ENCODE data around the gene BCLAF1.

DNA sequence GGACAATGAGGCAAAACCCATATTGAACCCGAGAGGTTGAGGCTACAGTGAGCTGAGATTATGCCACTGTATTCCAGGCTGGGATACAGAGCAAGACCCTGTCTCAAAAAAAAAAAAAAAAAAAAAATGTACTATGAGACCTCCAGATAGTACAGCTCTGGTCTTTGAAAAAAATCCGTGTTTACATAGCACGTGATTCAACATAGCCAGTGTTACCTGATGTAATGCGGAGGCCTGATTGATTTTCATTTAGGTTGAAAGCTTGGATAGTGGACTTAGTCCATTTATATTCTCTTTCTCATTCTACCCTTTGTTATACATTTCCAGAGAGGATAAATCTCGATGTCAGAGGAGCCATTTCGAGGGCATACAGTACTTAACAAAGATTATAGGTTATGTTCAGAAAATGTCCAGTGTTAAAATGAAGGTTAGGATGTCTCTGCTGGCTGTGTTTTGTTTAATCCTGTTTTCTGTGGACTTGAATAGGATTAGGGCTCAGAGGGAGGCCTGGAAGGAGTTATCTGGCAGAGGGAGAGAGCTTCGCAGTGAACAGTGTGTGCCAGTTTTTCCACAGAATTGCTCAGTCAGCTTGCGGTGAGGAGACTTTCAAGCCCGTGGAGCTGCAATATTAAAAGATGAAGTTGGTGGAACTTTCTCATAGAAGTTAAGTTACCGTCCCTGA lies 33.9 kb upstream of the BCLAF1 start:
- TF ChIP-seq, protein P1, sequence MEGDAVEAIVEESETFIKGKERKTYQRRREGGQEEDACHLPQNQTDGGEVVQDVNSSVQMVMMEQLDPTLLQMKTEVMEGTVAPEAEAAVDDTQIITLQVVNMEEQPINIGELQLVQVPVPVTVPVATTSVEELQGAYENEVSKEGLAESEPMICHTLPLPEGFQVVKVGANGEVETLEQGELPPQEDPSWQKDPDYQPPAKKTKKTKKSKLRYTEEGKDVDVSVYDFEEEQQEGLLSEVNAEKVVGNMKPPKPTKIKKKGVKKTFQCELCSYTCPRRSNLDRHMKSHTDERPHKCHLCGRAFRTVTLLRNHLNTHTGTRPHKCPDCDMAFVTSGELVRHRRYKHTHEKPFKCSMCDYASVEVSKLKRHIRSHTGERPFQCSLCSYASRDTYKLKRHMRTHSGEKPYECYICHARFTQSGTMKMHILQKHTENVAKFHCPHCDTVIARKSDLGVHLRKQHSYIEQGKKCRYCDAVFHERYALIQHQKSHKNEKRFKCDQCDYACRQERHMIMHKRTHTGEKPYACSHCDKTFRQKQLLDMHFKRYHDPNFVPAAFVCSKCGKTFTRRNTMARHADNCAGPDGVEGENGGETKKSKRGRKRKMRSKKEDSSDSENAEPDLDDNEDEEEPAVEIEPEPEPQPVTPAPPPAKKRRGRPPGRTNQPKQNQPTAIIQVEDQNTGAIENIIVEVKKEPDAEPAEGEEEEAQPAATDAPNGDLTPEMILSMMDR (IDR thresholded peaks at IDR 0.05), result no peak
- TF ChIP-seq POLR2AphosphoS5 (IDR thresholded peaks at IDR 0.05), result no peak

All from upper lobe of left lung (tissue), 4 donors.